Type B pancreatic cell (in vitro differentiated cells): ENCODE measurements around the gene NFU1. TPM values are rescaled to one million over a fixed set of nuclear protein-coding genes. Genes with fewer than 3 reads are reported as not detected.

ENCODE experiments used
- DNase-seq: peaks from one replicate; pipeline ENCODE4 v3.0.0; 2021; ENCODE audit warnings: mixed read lengths; ENCODE audit not compliant: unreplicated experiment; ENCODE audit errors: extremely low spot score
- H3K27ac Mint-ChIP-seq: 2 replicates; pipeline ENCODE4 v1.8.0; 2021; ENCODE audit warnings: mild to moderate bottlenecking, mixed read lengths
- H3K27me3 Mint-ChIP-seq: 2 replicates; pipeline ENCODE4 v1.8.0; 2021; ENCODE audit warnings: mixed read lengths
- H3K36me3 Mint-ChIP-seq: 2 replicates; pipeline ENCODE4 v1.8.0; 2021; ENCODE audit warnings: mixed read lengths
- H3K4me1 Mint-ChIP-seq: one replicate; pipeline ENCODE4 v1.8.0; 2021; ENCODE audit warnings: mixed read lengths; ENCODE audit not compliant: unreplicated experiment
- H3K4me3 Mint-ChIP-seq: 2 replicates; pipeline ENCODE4 v1.8.0; 2021; ENCODE audit warnings: mild to moderate bottlenecking, mixed read lengths
- H3K9me3 Mint-ChIP-seq: 2 replicates; pipeline ENCODE4 v1.8.0; 2021; ENCODE audit warnings: mixed read lengths
- total RNA-seq: library from RNA; stranded (reverse); gene quantifications from 2 replicates; pipeline ENCODE4 v1.2.1, GENCODE V29; 2021; ENCODE audit warnings: low replicate concordance
- TF ChIP-seq, protein P1 (sequence below): fragments of 200-600 bp; sonication (generic); conservative IDR thresholded peaks from 2 replicates; pipeline ENCODE4 v1.5.0; 2021; ENCODE audit warnings: antibody characterized with exemption, mild to moderate bottlenecking

Gene NFU1
- total RNA-seq, 1 donor from 2014 or later = 34.0 TPM

DNA sequence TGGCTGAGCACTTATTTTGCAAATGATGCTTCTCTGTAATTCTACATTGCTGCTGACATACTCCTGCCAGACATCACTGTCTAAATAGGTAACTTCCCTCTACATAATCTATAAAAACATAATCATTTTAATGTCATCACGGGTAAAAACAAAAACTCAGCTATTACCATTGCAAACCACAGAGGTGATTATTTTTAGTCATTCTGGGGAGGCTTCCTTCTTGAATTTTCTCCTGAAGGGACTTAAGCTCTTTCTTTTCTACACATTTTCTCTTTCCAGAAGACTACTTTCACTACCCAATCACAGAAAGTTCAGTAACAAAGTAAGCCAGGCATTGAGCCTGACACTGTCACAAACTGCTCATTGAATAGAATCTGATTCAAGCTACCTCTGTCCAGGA lies 40.4 kb upstream of the NFU1 start:
- Mint-ChIP-seq H3K4me1 (peaks cover 14% of the 10 kb centered on the region), H3K27me3 (no peaks in the 10 kb centered on the region), H3K27ac (no peak overlapping the region), H3K36me3 (peaks cover 12% of the 10 kb centered on the region), H3K4me3 (no peak overlapping the region), H3K9me3 (no peaks in the 10 kb centered on the region)
- no peak for DNase-seq
- TF ChIP-seq, protein P1, sequence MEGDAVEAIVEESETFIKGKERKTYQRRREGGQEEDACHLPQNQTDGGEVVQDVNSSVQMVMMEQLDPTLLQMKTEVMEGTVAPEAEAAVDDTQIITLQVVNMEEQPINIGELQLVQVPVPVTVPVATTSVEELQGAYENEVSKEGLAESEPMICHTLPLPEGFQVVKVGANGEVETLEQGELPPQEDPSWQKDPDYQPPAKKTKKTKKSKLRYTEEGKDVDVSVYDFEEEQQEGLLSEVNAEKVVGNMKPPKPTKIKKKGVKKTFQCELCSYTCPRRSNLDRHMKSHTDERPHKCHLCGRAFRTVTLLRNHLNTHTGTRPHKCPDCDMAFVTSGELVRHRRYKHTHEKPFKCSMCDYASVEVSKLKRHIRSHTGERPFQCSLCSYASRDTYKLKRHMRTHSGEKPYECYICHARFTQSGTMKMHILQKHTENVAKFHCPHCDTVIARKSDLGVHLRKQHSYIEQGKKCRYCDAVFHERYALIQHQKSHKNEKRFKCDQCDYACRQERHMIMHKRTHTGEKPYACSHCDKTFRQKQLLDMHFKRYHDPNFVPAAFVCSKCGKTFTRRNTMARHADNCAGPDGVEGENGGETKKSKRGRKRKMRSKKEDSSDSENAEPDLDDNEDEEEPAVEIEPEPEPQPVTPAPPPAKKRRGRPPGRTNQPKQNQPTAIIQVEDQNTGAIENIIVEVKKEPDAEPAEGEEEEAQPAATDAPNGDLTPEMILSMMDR = no peak

DNA sequence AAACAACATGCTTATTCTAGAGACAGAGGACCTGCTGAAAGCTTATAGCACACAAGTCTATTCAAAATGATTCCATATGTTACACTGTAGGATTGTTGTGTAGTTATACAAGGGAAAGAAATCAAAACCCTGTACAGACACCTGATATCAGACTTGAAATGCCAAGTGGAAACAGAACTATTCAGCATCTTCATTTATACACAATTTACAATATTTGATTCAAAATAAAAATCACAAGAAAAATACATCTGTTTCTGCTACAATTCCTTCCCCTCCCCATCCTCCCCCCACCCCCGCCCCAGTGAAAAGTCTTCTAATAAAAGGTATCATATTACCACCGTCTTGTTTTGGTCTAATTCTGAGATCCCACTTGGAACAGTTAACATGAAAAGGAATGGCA lies 37.5 kb upstream of the NFU1 start:
- H3K4me3 Mint-ChIP-seq = no peak overlapping the region
- TF ChIP-seq, protein P1 = no peak
- H3K9me3 Mint-ChIP-seq = no peaks in the 10 kb centered on the region
- peaks cover 11% of the 10 kb centered on the region for H3K4me1 Mint-ChIP-seq
- peaks cover 7% of the 10 kb centered on the region for H3K36me3 Mint-ChIP-seq
- H3K27ac Mint-ChIP-seq = no peak overlapping the region
- no peak for DNase-seq
- H3K27me3 Mint-ChIP-seq = no peaks in the 10 kb centered on the region

- Mint-ChIP-seq H3K36me3 (peaks cover 7% of the 10 kb centered on the region), H3K27ac (no peak overlapping the region), H3K9me3 (no peaks in the 10 kb centered on the region), H3K4me3 (no peak overlapping the region), H3K27me3 (no peaks in the 10 kb centered on the region), H3K4me1 (peaks cover 11% of the 10 kb centered on the region)
- DNase-seq = no peak
- TF ChIP-seq, protein P1 = no peak
Measured at GRCh38 chr2:69471793-69472192, 34.6 kb upstream of the NFU1 start.

DNA sequence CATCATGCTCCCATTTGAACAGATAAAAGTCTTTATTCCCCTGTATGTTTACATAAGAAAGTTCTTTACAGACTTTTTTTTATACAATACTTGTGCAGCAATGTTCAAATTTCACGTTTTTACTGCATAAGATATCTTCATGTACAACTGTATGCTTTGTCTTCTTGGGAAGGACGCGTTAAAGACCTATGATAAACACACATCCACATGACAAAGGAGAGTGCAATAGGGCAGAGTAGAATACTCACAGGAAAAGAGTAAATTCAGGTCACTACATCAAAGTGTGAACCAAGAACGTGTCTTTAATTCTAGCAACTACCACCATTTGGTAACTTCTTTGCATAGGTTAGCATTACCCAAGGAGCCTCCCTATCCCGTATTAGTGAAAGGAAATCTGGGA lies 33.7 kb upstream of the NFU1 start:
- no peak overlapping the region for H3K4me3 Mint-ChIP-seq
- H3K36me3 Mint-ChIP-seq = peaks cover 7% of the 10 kb centered on the region
- H3K27me3 Mint-ChIP-seq = no peaks in the 10 kb centered on the region
- no peaks in the 10 kb centered on the region for H3K9me3 Mint-ChIP-seq
- TF ChIP-seq, protein P1 = no peak
- H3K4me1 Mint-ChIP-seq = peaks cover 11% of the 10 kb centered on the region
- no peak overlapping the region for H3K27ac Mint-ChIP-seq
- DNase-seq = no peak

- DNase-seq = no peak
- H3K27ac Mint-ChIP-seq = no peak overlapping the region
- TF ChIP-seq, protein P1 = no peak
- no peaks in the 10 kb centered on the region for H3K27me3 Mint-ChIP-seq
- peaks cover 4% of the 10 kb centered on the region for H3K4me1 Mint-ChIP-seq
- no peak overlapping the region for H3K4me3 Mint-ChIP-seq
- H3K36me3 Mint-ChIP-seq = peaks cover 7% of the 10 kb centered on the region
- H3K9me3 Mint-ChIP-seq = no peaks in the 10 kb centered on the region
Measured at GRCh38 chr2:69469784-69470183, 32.5 kb upstream of the NFU1 start.

- no peaks in the 10 kb centered on the region for H3K9me3 Mint-ChIP-seq
- TF ChIP-seq, protein P1 = no peak
- H3K36me3 Mint-ChIP-seq = peaks cover 8% of the 10 kb centered on the region
- H3K27ac Mint-ChIP-seq = no peak overlapping the region
- no peak overlapping the region for H3K4me3 Mint-ChIP-seq
- H3K27me3 Mint-ChIP-seq = no peaks in the 10 kb centered on the region
- H3K4me1 Mint-ChIP-seq = peaks cover 4% of the 10 kb centered on the region
- DNase-seq = no peak
Measured at GRCh38 chr2:69469375-69469774, 32.1 kb upstream of the NFU1 start.
